ENCODE data around the gene PRKAG2.

DNA sequence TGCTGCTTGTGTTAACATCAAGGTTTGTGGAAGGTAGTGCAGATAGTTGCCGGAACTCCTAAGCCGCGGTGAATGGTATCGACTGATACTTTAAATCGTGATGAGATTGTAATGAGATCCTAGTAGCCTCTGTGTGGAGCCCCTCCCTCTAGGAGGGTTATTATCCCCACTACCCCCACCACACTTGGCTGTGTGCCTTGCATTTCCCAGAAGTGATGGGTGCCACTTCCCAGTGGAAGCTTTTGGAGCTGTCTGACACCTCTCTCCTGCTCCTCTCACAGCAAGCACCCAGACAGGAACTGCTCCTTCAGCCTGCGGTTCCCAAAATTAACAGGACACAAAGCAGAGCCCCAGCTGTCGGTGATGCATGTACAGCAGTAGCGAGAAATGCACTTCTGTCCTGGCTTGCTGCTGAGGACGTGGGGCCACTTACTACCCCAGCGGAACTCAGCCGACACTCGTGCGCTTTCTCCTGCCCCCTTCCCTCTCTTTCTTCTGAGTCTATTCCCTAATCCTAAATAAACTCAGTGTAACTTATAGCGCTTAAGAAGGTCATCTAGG lies 52.5 kb downstream of the PRKAG2 start:
- TF ChIP-seq, protein P1, sequence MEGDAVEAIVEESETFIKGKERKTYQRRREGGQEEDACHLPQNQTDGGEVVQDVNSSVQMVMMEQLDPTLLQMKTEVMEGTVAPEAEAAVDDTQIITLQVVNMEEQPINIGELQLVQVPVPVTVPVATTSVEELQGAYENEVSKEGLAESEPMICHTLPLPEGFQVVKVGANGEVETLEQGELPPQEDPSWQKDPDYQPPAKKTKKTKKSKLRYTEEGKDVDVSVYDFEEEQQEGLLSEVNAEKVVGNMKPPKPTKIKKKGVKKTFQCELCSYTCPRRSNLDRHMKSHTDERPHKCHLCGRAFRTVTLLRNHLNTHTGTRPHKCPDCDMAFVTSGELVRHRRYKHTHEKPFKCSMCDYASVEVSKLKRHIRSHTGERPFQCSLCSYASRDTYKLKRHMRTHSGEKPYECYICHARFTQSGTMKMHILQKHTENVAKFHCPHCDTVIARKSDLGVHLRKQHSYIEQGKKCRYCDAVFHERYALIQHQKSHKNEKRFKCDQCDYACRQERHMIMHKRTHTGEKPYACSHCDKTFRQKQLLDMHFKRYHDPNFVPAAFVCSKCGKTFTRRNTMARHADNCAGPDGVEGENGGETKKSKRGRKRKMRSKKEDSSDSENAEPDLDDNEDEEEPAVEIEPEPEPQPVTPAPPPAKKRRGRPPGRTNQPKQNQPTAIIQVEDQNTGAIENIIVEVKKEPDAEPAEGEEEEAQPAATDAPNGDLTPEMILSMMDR (IDR thresholded peaks at IDR 0.05; ENCODE audit: low read depth, low read length), result no peak
- no peak for TF ChIP-seq POLR2A (IDR thresholded peaks at IDR 0.05; ENCODE audit: extremely low read depth, insufficient read length)

Data from NB4 (cell line).